Muscle of arm (tissue), 12 donors: ENCODE data around the gene VPS18. TPM values are rescaled to one million over a fixed set of nuclear protein-coding genes. Genes with fewer than 3 reads are reported as not detected.

Source experiments
- DNase-seq: peaks from one replicate; pipeline ENCODE4 v3.0.0-alpha.2; 2013
- polyA plus RNA-seq, 12 donors: library from polyadenylated mRNA; unstranded; fragments of 120-200 nt; gene quantifications; one replicate each; pipeline ENCODE4 v1.2.1, GENCODE V29; 2013; ENCODE audit not compliant: insufficient read length in 12 of 12

The VPS18 gene
- polyA plus RNA-seq, 12 donors: 7.4 to 18.6 (median 9.5) TPM; not detected in 1

- peak; percentile 90 for DNase-seq
Observed at GRCh38 chr15:40952901-40953712, 58.9 kb downstream of the VPS18 start, which contains the start of gene CHAC1. Gene CHAC1, plus strand, starts transcription at chr15:40953471. Its CDS starts 113 bp downstream, at chr15:40953584.

Other genes starting within 250 kb of the VPS18 start
- 10 to 100 TPM in 5 of 12 donors, 1 to 10 TPM in 6, not detected in 1; 5.3 to 12.9 (median 9.0) TPM for gene RAD51, start 199.3 kb upstream of the VPS18 start, polyA plus RNA-seq
- gene RMDN3, start 139.2 kb upstream of the VPS18 start, polyA plus RNA-seq: 10 to 100 TPM in 11 of 12 donors, not detected in 1; 17.9 to 60.1 (median 21.2) TPM
- gene GCHFR, start 130.4 kb upstream of the VPS18 start, polyA plus RNA-seq: 1 to 10 TPM in 10 of 12 donors, not detected in 2; 2.2 to 9.3 (median 4.2) TPM
- 1 to 10 TPM in 5 of 12 donors, under 1 TPM in 5, not detected in 2; 0.74 to 3.8 (median 1.2) TPM for gene C15orf62, start 124.5 kb upstream of the VPS18 start, polyA plus RNA-seq
- gene ZFYVE19, start 87.4 kb upstream of the VPS18 start, polyA plus RNA-seq: 10 to 100 TPM in 11 of 12 donors, not detected in 1; 11.2 to 29.1 (median 17.9) TPM
- gene DNAJC17, start 87.0 kb upstream of the VPS18 start, polyA plus RNA-seq: 10 to 100 TPM in 11 of 12 donors, not detected in 1; 19.2 to 42.1 (median 23.5) TPM
- gene PPP1R14D, start 65.7 kb upstream of the VPS18 start, polyA plus RNA-seq: under 1 TPM in 4 of 12 donors, not detected in 8; 0.22 to 0.44 (median 0.33) TPM
- gene SPINT1, start 50.4 kb upstream of the VPS18 start, polyA plus RNA-seq: 10 to 100 TPM in 3 of 12 donors, 1 to 10 TPM in 5, under 1 TPM in 3, not detected in 1; 0.37 to 37.6 (median 1.7) TPM
- gene RHOV, start 20.2 kb upstream of the VPS18 start, polyA plus RNA-seq: 10 to 100 TPM in 1 of 12 donors, 1 to 10 TPM in 2, under 1 TPM in 7, not detected in 2; 0.07 to 11.0 (median 0.30) TPM
- gene DLL4, start 34.9 kb downstream of the VPS18 start, polyA plus RNA-seq: 10 to 100 TPM in 7 of 12 donors, 1 to 10 TPM in 4, not detected in 1; 9.0 to 22.3 (median 10.8) TPM
- 1 to 10 TPM in 10 of 12 donors, not detected in 2; 1.1 to 5.3 (median 2.4) TPM for gene CHAC1, start 59.0 kb downstream of the VPS18 start, polyA plus RNA-seq
- gene INO80, start 221.8 kb downstream of the VPS18 start, polyA plus RNA-seq: 10 to 100 TPM in 11 of 12 donors, not detected in 1; 14.1 to 33.2 (median 17.0) TPM